Choroid plexus epithelial cell (primary cell): ENCODE data around the gene FAM50B.

Experiments used
- DNase-seq: peaks from one replicate; pipeline ENCODE4 v3.0.0-alpha.2; 2010; ENCODE audit warnings: low read depth
- H3K4me3 ChIP-seq: 2 replicates; pipeline ENCODE4 v1.5.1; 2011; ENCODE audit warnings: low read depth, mild to moderate bottlenecking, control low read depth, low read length, moderate library complexity
- TF ChIP-seq, protein P1 (sequence below): conservative IDR thresholded peaks from 2 replicates; pipeline ENCODE4 v1.5.1; 2011; ENCODE audit warnings: low read depth, mild to moderate bottlenecking, control low read depth, inconsistent platforms, low read length, moderate library complexity

Gene FAM50B

DNA sequence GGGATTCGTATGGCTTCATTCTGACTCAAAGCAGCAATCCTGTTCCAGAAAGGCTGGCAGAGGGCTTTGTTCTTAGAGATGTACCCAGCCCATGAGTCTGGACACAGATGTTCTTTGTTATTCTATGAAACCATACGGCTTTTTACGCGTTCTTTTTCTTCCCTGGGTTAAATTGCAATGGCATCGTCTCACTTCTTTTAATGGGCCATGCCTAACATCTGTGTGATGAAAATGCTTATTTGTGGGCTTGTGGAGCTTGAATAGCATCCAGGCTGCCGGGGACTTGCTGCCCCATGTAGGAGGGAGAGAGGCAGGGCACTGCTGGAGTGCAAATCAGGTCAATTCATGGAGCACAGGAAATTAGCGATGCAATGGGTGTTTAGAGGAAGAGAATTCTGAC lies 19.4 kb downstream of the FAM50B start:
- TF ChIP-seq, protein P1, sequence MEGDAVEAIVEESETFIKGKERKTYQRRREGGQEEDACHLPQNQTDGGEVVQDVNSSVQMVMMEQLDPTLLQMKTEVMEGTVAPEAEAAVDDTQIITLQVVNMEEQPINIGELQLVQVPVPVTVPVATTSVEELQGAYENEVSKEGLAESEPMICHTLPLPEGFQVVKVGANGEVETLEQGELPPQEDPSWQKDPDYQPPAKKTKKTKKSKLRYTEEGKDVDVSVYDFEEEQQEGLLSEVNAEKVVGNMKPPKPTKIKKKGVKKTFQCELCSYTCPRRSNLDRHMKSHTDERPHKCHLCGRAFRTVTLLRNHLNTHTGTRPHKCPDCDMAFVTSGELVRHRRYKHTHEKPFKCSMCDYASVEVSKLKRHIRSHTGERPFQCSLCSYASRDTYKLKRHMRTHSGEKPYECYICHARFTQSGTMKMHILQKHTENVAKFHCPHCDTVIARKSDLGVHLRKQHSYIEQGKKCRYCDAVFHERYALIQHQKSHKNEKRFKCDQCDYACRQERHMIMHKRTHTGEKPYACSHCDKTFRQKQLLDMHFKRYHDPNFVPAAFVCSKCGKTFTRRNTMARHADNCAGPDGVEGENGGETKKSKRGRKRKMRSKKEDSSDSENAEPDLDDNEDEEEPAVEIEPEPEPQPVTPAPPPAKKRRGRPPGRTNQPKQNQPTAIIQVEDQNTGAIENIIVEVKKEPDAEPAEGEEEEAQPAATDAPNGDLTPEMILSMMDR: peak; percentile 7
- no peak overlapping the region for H3K4me3 ChIP-seq
- no peak for DNase-seq

DNA sequence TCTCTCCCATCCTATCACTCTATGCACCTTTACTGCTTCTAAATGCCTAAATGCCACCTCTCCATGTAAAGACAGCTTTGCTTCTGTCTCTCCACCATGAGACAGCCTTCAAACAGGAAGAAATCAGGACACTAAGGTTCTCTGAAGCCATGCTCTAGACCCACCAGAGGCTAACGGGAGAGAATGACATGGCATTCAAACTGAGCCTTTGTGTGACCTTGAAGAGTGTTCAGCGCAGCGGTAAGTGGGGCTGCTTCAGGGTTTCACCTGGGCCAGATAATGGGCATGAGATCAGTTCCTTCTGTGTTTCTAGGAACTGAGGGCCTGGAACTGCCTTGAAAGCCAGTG lies 20.1 kb downstream of the FAM50B start:
- DNase-seq: no peak
- H3K4me3 ChIP-seq: no peak overlapping the region
- TF ChIP-seq, protein P1: no peak

DNA sequence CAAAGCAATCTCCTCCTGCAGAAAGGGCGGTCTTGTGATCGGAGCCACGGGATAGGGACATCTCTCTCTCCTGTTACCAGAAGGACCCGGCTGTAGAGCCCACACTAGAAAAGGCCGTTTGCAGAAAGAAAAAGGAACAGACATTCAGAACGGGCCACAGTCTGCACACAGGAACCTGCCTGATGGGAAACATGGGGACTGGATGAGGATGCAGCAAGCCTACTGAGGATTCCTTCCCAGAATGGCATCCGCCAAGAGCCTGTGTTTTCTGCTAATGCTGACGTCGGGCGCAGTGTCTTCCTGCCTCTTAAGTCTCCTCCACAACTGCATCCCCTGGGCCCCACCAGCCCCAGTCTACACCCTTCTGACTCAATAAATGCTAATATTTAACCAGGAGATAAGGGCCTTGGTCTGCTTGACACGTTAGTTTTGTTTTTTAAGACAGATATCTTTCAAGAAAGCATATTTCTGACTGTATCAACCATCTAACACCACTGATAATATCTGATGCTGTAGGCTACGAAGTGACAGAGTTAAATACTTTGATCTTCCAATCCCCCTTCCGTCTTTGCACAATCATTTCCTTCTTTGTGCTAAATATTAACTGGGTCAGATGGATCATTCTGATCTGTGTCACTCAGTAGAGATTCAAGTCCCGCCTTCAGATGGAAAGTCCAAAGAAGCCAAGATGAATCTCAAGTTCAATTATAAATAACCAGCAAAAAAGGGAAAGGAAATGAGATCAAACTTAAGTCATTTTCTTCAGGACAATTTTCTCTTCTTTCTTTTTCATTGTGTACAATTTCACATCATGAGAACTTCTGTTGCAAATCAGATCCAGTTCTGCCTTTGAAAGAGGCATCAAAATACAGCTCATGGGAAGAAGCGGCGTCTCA lies 20.7 kb downstream of the FAM50B start:
- H3K4me3 ChIP-seq: no peak overlapping the region

DNA sequence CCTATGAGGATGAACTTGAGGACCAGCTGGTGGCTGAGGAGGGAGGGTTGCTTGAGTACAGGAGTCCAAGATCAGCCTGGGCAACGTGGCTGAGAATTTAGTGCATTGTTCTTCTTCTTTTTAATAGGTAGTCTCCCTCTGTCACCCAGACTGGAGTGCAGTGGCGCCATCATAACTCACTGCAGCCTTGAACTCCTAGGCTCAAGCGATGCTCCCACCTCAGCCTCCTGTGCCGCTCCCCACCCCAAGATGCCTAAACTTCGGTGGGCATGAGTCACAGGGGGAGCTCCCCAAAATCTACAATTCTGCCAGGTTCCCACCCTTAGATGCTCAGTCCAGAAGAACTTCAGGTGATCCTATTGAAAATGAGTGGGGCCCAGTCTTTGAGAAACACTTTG lies 21.4 kb downstream of the FAM50B start:
- DNase-seq: no peak
- H3K4me3 ChIP-seq: no peak overlapping the region
- TF ChIP-seq, protein P1: no peak

More for the DNA sequence above, 20.7 kb downstream of the FAM50B start:
- TF ChIP-seq, protein P1: no peak
- no peak for DNase-seq

DNA sequence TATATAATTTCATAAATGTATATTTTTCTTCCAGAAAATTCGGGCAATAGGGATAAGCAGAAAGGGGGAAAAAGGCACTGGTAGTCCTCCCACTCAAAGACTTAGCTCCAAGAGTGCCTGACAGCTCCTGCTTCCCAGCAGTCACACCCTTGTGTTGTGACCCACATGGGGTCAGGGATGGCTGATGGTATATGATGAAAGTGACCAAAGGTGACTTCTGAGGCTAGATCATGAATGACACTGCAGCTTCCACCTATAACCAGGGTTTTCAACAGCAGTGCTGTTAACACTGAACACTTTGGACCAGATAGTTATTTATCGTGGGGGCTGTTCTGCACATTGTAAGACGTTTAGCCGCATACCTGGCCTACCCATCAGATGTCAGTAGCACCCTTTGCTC lies 22.3 kb downstream of the FAM50B start:
- TF ChIP-seq, protein P1: no peak
- no peak overlapping the region for H3K4me3 ChIP-seq
- no peak for DNase-seq

DNA sequence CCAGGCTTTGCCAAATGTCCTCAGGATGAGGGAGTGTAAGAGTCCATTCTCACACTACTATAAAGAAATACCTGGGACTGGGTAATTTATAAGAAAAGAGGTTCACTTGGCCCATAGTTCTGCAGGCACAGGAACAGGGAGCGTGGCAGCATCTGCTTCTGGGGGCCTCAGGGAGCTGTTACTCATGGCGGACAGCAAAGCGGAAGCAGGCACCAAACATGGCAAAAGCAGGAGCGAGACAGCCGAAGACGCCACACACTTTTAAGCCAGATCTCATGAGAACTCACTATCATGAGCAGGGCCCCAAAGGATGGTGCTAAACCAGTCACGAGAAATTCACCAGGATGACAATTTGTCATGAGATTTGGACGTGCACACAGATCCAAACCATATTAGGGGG lies 22.8 kb downstream of the FAM50B start:
- H3K4me3 ChIP-seq: no peak overlapping the region
- no peak for DNase-seq
- TF ChIP-seq, protein P1: no peak

DNA sequence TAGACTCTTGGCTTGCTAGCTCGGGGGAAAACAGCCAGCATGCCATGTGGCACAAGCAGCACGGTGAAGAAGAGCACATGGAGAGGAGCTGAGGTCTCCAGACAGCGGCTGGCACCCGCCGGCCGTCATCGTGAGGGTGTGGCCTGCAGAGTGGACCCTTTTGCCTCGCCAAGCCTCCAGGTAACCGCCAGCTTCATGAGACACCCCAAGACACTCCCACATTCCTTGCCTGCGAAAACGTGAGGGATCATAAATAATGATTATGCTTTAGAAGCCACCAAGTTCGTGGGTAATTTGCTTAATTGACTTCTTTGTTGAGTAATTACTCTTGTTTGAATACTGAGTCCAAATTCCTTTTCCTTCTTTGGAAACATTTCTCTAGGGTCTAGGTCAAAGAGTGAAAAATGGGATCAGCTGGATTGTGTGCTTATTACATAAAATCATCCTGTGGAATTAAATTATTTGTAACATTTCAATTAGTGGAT lies 23.2 kb downstream of the FAM50B start:
- DNase-seq: no peak
- no peak overlapping the region for H3K4me3 ChIP-seq
- TF ChIP-seq, protein P1: no peak
